Brain microvascular endothelial cell (primary cell): ENCODE results near the gene MAP4.

ENCODE experiments used
- DNase-seq: peaks from one replicate; pipeline ENCODE4 v3.0.0-alpha.2; 2020
- H3K27ac ChIP-seq: fragments of 250-450 bp; sonication (Bioruptor Pico); 2 replicates; pipeline ENCODE4 v1.5.1; 2020; ENCODE audit warnings: mild to moderate bottlenecking, moderate library complexity
- H3K27me3 ChIP-seq: fragments of 250-450 bp; sonication (Bioruptor Pico); replicated peaks from 2 replicates; pipeline ENCODE4 v1.5.1; 2020; ENCODE audit warnings: mild to moderate bottlenecking
- H3K36me3 ChIP-seq: fragments of 250-450 bp; sonication (Bioruptor Pico); replicated peaks from 2 replicates; pipeline ENCODE4 v1.5.1; 2020; ENCODE audit warnings: mild to moderate bottlenecking
- H3K4me3 ChIP-seq: 2 replicates; pipeline ENCODE4 v1.5.1; 2011; ENCODE audit warnings: low read depth, mild to moderate bottlenecking, control low read depth, low read length, moderate library complexity
- in situ Hi-C: cut with HindIII; loops from 2 replicates; pipeline ENCODE4 v1.10.0; 2017; ENCODE audit warnings: low sequenced_read_pairs, low pct_ligation_motif_present
- TF ChIP-seq, protein P1 (sequence below): IDR thresholded peaks from 2 replicates; pipeline ENCODE4 v1.5.1; 2011; ENCODE audit warnings: low read depth, mild to moderate bottlenecking, moderate library complexity, low read length, control low read depth, inconsistent platforms; ENCODE audit errors: missing control alignments

The MAP4 gene

DNA sequence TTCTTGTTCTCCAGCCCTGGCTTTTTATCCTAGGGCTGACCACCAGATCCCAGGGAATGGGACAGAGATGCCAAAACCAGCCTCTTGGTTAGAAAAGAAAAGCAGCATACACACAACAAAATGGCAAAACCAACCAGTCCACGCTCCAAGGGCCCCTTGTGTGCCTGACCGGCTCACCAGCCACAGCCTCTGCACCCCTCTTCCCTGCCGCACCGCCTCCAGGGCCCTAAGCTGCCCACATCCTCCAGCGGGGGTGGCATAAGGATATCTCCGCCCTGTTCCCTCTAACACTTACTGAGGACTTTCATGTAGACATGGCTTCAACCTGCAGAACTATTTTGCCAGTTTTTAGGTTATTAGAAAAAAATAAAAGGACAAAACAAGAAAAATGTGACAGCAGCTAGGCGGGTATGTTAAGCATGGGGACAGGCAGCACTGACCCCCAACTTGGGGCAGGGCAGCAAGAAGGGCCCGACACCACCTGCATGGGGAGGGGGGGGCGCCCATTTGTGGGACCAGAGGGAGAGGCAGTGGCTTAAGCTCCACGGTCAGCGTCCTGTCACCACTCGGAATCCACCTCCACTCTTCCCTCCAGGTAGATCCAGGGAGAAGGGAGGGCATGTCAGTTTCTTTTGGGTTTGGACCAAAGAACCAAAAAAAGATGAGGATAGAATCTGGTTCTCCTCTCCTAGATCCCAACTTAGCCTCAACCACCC lies 164.2 kb downstream of the MAP4 start:
- DNase-seq, result no peak
- in situ Hi-C loops, result no loop called here
- TF ChIP-seq, protein P1, sequence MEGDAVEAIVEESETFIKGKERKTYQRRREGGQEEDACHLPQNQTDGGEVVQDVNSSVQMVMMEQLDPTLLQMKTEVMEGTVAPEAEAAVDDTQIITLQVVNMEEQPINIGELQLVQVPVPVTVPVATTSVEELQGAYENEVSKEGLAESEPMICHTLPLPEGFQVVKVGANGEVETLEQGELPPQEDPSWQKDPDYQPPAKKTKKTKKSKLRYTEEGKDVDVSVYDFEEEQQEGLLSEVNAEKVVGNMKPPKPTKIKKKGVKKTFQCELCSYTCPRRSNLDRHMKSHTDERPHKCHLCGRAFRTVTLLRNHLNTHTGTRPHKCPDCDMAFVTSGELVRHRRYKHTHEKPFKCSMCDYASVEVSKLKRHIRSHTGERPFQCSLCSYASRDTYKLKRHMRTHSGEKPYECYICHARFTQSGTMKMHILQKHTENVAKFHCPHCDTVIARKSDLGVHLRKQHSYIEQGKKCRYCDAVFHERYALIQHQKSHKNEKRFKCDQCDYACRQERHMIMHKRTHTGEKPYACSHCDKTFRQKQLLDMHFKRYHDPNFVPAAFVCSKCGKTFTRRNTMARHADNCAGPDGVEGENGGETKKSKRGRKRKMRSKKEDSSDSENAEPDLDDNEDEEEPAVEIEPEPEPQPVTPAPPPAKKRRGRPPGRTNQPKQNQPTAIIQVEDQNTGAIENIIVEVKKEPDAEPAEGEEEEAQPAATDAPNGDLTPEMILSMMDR, result no peak
- no peak overlapping the region for H3K4me3 ChIP-seq
- peaks cover 86% of the 10 kb centered on the region for H3K36me3 ChIP-seq
- no peak overlapping the region for H3K27ac ChIP-seq
- H3K27me3 ChIP-seq, result no peaks in the 10 kb centered on the region

DNA sequence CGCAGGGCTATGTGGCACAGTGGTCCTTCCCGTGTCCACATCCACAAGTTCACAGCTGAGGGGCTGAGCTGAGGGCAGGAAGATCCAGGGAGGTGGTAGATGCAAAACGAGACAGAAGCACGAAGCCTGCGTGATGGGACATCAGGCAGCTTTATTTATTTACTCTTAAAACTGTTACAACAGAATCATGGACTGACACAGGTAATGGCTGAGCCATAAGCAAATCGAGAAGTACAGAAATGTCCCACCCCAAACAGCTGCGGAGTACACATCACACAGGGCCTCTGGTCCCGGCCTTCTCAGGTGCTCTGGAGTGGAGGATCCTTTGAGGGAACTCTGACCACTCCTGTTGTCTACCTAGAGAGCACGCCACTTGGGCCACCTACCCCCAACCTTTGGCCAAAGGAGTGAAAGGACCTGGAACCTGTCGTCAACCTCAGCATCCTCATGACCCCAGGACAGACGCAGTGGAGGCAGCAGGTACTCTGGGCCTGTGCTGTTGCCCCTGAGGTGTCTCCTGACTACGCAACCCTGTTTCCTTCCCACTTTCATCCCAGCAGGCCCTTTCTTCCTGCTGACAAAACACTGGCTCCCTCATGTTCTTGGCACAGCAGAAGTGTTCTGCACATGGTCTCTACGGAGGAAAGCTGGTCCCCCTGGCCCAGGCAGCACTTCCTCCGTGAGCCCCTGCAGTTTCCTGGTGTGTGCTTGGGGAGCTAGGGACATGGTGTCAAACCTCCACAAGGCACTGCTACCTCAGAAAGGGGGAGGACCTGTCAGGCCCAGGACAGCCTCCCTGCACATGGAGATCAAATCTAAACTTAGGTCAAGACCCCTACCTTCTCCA lies 165.4 kb downstream of the MAP4 start:
- Histone ChIP-seq H3K36me3 (peaks cover 89% of the 10 kb centered on the region), H3K27me3 (no peaks in the 10 kb centered on the region), H3K27ac (no peak overlapping the region), H3K4me3 (no peak overlapping the region)
- TF ChIP-seq, protein P1, result no peak
- in situ Hi-C loops, result no loop called here
- DNase-seq, result no peak

GRCh38 chr3:47849699-47850563 lies 166.3 kb downstream of the MAP4 start:
- peaks cover 87% of the 10 kb centered on the region for H3K36me3 ChIP-seq
- TF ChIP-seq, protein P1, result peak; percentile 70
- no peak overlapping the region for H3K4me3 ChIP-seq
- DNase-seq, result peak; percentile 26
- H3K27me3 ChIP-seq, result no peaks in the 10 kb centered on the region
- H3K27ac ChIP-seq, result no peak overlapping the region
- in situ Hi-C loops, result no loop called here

GRCh38 chr3:47849186-47849698 lies 167.0 kb downstream of the MAP4 start:
- H3K36me3 ChIP-seq, result peaks cover 85% of the 10 kb centered on the region

GRCh38 chr3:47848599-47849117 lies 167.6 kb downstream of the MAP4 start:
- Histone ChIP-seq H3K36me3 (peaks cover 85% of the 10 kb centered on the region), H3K27me3 (no peaks in the 10 kb centered on the region), H3K4me3 (no peak overlapping the region), H3K27ac (no peak overlapping the region)
- TF ChIP-seq, protein P1, result no peak
- no peak for DNase-seq
- in situ Hi-C loops, result no loop called here

More at GRCh38 chr3:47849186-47849698, 167.0 kb downstream of the MAP4 start:
- TF ChIP-seq, protein P1, result no peak
- in situ Hi-C loops, result no loop called here
- no peak overlapping the region for H3K27ac ChIP-seq
- no peak for DNase-seq
- H3K4me3 ChIP-seq, result no peak overlapping the region
- no peaks in the 10 kb centered on the region for H3K27me3 ChIP-seq
